Lung (tissue), 12 donors: ENCODE results near the gene CDH13. TPM values are rescaled to one million over a fixed set of nuclear protein-coding genes. Genes with fewer than 3 reads are reported as not detected.

Experiments
- ATAC-seq: fragments of 200-7000 bp; cut with Tn5 transposase; one replicate; pipeline ENCODE4 v1.9.1; 2020; ENCODE audit warnings: moderate number of reproducible peaks; ENCODE audit not compliant: insufficient read depth, low FRiP score
- DNase-seq, 3 donors: peaks; one replicate each; pipeline ENCODE4 v3.0.0-alpha.2; 2013 to 2017
- H3K27ac ChIP-seq, 2 donors: one replicate each; pipeline ENCODE4 v1.5.1; 2013; ENCODE audit warnings: mild to moderate bottlenecking in 2 of 2, moderate library complexity in 2 of 2, control low read depth in 1 of 2, inconsistent platforms in 1 of 2, low read depth in 1 of 2, low read length in 1 of 2
- H3K27me3 ChIP-seq, 3 donors: one replicate each; pipeline ENCODE4 v1.5.1; 2013; ENCODE audit warnings: low read length in 2 of 3; ENCODE audit not compliant: control insufficient read depth in 3 of 3, insufficient read depth in 3 of 3
- H3K36me3 ChIP-seq, 4 donors: one replicate each; pipeline ENCODE4 v1.5.1; 2013; ENCODE audit warnings: low read length in 4 of 4, mild to moderate bottlenecking in 1 of 4, moderate library complexity in 1 of 4; ENCODE audit not compliant: control insufficient read depth in 4 of 4, insufficient read depth in 4 of 4
- H3K4me1 ChIP-seq, 5 donors: one replicate each; pipeline ENCODE4 v1.5.1; 2013; ENCODE audit warnings: low read length in 5 of 5, mild to moderate bottlenecking in 2 of 5, moderate library complexity in 1 of 5; ENCODE audit not compliant: control insufficient read depth in 5 of 5, insufficient read depth in 5 of 5
- H3K4me3 ChIP-seq: one replicate; pipeline ENCODE4 v1.5.1; 2013; ENCODE audit warnings: mild to moderate bottlenecking, control low read depth, moderate library complexity
- H3K9ac ChIP-seq, 2 donors: one replicate each; pipeline ENCODE4 v1.5.1; 2013; ENCODE audit warnings: low read length in 2 of 2, control low read depth in 1 of 2; ENCODE audit not compliant: insufficient read depth in 1 of 2
- H3K9me3 ChIP-seq, 4 donors: one replicate each; pipeline ENCODE4 v1.5.1; 2013; ENCODE audit warnings: low read length in 3 of 4, mild to moderate bottlenecking in 1 of 4, moderate library complexity in 1 of 4; ENCODE audit not compliant: control insufficient read depth in 4 of 4, insufficient read depth in 3 of 4
- CTCF ChIP-seq: IDR thresholded peaks from 2 replicates; pipeline ENCODE4 v1.5.1; 2012; ENCODE audit warnings: mild to moderate bottlenecking; ENCODE audit errors: control extremely low read depth, extremely low read depth
- WGBS, 2 donors: extraction: QIAGEN DNeasy Blood & Tissue Kit; methylation state at CpG; one replicate each; pipeline ENCODE4 v1.1.7; 2013; 5-methylcytosine and 5-hydroxymethylcytosine counted together
- polyA plus RNA-seq, 2 donors: library from polyadenylated mRNA; stranded (reverse); fragments of 200-250 nt; gene quantifications; one replicate each; pipeline ENCODE4 v1.2.1, GENCODE V29; 2013
- total RNA-seq, 2 donors: library from RNA; depleted of rRNA in 1 of 2; stranded (reverse); fragments of >200 nt in 1 of 2; gene quantifications; one replicate each; pipeline ENCODE4 v1.2.1, GENCODE V29; 2014 to 2021
- donor health status: control.
- donor health status: control.
- donor health status: Bipolar disorder and iron deficiency.
- donor health status: healthy.
- donor health status: DM: yes; HTN: yes; CAD: no.

Gene CDH13
- total and polyA plus RNA-seq, 4 donors = 2.1 to 12.3 (median 7.3) TPM

- Histone ChIP-seq H3K36me3 (no peaks in the 10 kb centered on the region), H3K4me1 (peaks cover 0 to 2% (median 0%) of the 10 kb centered on the region in 5 donors), H3K27ac (no peak overlapping the region), H3K9ac (no peak overlapping the region), H3K4me3 (no peak overlapping the region), H3K27me3 (peaks cover 0 to 3% (median 2%) of the 10 kb centered on the region in 3 donors), H3K9me3 (peaks cover 0 to 5% (median 0%) of the 10 kb centered on the region in 4 donors)
- ATAC-seq (no peak), DNase-seq (no peak)
- TF ChIP-seq CTCF = no peak
- 93 to 94% methylated on average over 4 of the region's 4 CpGs for WGBS, 2 donors
Observed at GRCh38 chr16:83837566-83837965, 1210.8 kb downstream of the CDH13 start.

DNA sequence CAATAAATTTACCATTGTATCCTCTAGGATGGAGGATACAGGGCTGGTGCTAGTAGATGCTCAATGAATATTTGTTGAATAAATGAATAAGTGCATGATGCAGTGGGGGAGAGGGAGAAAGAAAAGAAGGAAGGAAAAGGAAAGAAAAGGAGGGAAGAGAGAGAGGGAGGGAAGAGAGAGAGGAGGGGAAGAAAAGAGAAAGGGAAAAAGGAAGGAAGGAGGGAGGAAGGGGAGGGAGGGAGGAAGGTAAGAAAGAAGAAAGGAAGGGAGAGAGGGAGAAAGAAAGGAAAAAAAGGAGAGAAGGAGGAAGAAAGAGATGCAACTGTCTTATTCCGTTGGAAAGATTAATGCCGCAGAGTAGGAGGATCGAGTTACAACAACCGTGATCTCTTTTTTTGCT, 1211.4 kb downstream of the CDH13 start:
- 73 to 91% methylated on average over 4 of the region's 4 CpGs for WGBS, 2 donors
- TF ChIP-seq CTCF = no peak
- ATAC-seq (no peak), DNase-seq (no peak)
- Histone ChIP-seq H3K36me3 (no peaks in the 10 kb centered on the region), H3K9ac (no peak overlapping the region), H3K4me1 (peaks cover 0 to 8% (median 0%) of the 10 kb centered on the region in 5 donors), H3K27ac (no peak overlapping the region), H3K9me3 (peaks cover 0 to 4% (median 0%) of the 10 kb centered on the region in 4 donors), H3K27me3 (peaks cover 0 to 3% (median 2%) of the 10 kb centered on the region in 3 donors), H3K4me3 (no peak overlapping the region)

- 50 to 71% methylated on average over 3 of the region's 3 CpGs for WGBS, 2 donors
- DNase-seq = no peak
Observed at GRCh38 chr16:83839561-83839960, 1212.8 kb downstream of the CDH13 start.

More at GRCh38 chr16:83839561-83839960, 1212.8 kb downstream of the CDH13 start:
- Histone ChIP-seq H3K9me3 (no peaks in the 10 kb centered on the region), H3K27ac (no peak overlapping the region), H3K27me3 (peaks cover 0 to 3% (median 2%) of the 10 kb centered on the region in 3 donors), H3K9ac (no peak overlapping the region), H3K4me3 (no peak overlapping the region), H3K4me1 (peaks cover 0 to 9% (median 0%) of the 10 kb centered on the region in 5 donors), H3K36me3 (no peaks in the 10 kb centered on the region)
- no peak for TF ChIP-seq CTCF
- ATAC-seq = no peak
